Esophagus muscularis mucosa (tissue), 4 donors: ENCODE data around the gene ADAMTS7. TPM values are rescaled to one million over a fixed set of nuclear protein-coding genes. Genes with fewer than 3 reads are reported as not detected.
A peak's percentile ranks its signal among the peaks of the same experiment; 100 is the strongest.
"Not testable (repeated sequence)": the region's sequence is repeated elsewhere in the genome, so short reads cannot be mapped to it uniquely, and the experiment has no call there.

Experiments used
- DNase-seq: peaks from one replicate; pipeline ENCODE4 v3.0.0-alpha.2; 2017; ENCODE audit errors: extremely low spot score
- H3K27ac ChIP-seq, 4 donors: fragments of 200-600 bp; sonication (generic); replicated peaks in 1 of 4; 1 replicate in 3 of 4; 2 replicates in 1 of 4; pipeline ENCODE4 v1.5.1; 2016 to 2019; ENCODE audit warnings: mild to moderate bottlenecking in 1 of 4
- H3K27me3 ChIP-seq, 4 donors: fragments of 200-600 bp; sonication (generic); one replicate each; pipeline versions ENCODE4 v1.5.1 to v1.6.0; 2016 to 2019
- H3K36me3 ChIP-seq, 4 donors: fragments of 200-600 bp; sonication (generic); one replicate each; pipeline ENCODE4 v1.5.1; 2016 to 2019
- H3K4me1 ChIP-seq, 4 donors: fragments of 200-600 bp; sonication (generic); one replicate each; pipeline ENCODE4 v1.5.1; 2016 to 2019
- H3K4me3 ChIP-seq, 4 donors: fragments of 200-600 bp; sonication (generic); 1 replicate in 2 of 4; 2 replicates in 2 of 4; pipeline ENCODE4 v1.5.1; 2016 to 2019; ENCODE audit warnings: mild to moderate bottlenecking in 4 of 4, moderate library complexity in 1 of 4
- H3K9me3 ChIP-seq, 4 donors: fragments of 200-600 bp; sonication (generic); 1 replicate in 3 of 4; 2 replicates in 1 of 4; pipeline ENCODE4 v1.5.1; 2016 to 2019
- EP300 ChIP-seq: sonication (generic); formaldehyde crosslinking; IDR thresholded peaks from one replicate; pipeline ENCODE4 v1.6.1; 2017; ENCODE audit warnings: antibody characterized with exemption
- POLR2A ChIP-seq: fragments of 450-650 bp; IDR thresholded peaks from one replicate; pipeline ENCODE4 v1.6.1; 2017; ENCODE audit warnings: antibody characterized with exemption, moderate library complexity, mild to moderate bottlenecking, low read depth
- POLR2AphosphoS5 ChIP-seq, 2 donors: sonication (generic); formaldehyde crosslinking; IDR thresholded peaks; one replicate each; pipeline ENCODE4 v1.6.1; 2017; ENCODE audit warnings: antibody characterized with exemption in 2 of 2
- WGBS: methylation state at CpG from one replicate; pipeline ENCODE4 v1.1.5; 2018; 5-methylcytosine and 5-hydroxymethylcytosine counted together
- intact Hi-C: fragments of 100-400 bp; cut with DNase I; formaldehyde crosslinking; loops from one replicate; pipeline ENCODE4 v1.15.1; 2023
- total RNA-seq, 4 donors: library from RNA; depleted of rRNA; stranded (reverse); fragments of >200 nt; gene quantifications; one replicate each; pipeline versions ENCODE4 v1.1.0 to v1.2.1, GENCODE V29; 2016
- TF ChIP-seq, protein P1 (sequence below), 3 experiments: fragments of 200-600 bp in 2 of 3; fragments of 450-650 bp in 1 of 3; sonication (generic) in 2 of 3; IDR thresholded peaks; one replicate each; pipeline ENCODE4 v1.5.1; 2017 to 2019; ENCODE audit warnings: antibody characterized with exemption in 3 of 3, mild to moderate bottlenecking in 2 of 3, moderate library complexity in 1 of 3

Gene ADAMTS7
- total RNA-seq, 4 donors from 2014 or later: 2.0 to 4.6 (median 2.3) TPM

- H3K27me3 ChIP-seq, H3K27ac ChIP-seq, H3K36me3 ChIP-seq, DNase-seq, intact Hi-C loops, H3K9me3 ChIP-seq, H3K4me3 ChIP-seq: not testable (repeated sequence)
- WGBS: no CpG with 5 or more reads among the region's 9 CpGs
- peaks cover 29 to 44% (median 42%) of the 10 kb centered on the region in 4 donors for H3K4me1 ChIP-seq
- peak in 1 of 2 donors; percentile 8 for TF ChIP-seq POLR2AphosphoS5 (IDR thresholded peaks at IDR 0.05)
These were observed 49.8 kb downstream of the ADAMTS7 start for GRCh38 chr15:78761475-78761874.

DNA sequence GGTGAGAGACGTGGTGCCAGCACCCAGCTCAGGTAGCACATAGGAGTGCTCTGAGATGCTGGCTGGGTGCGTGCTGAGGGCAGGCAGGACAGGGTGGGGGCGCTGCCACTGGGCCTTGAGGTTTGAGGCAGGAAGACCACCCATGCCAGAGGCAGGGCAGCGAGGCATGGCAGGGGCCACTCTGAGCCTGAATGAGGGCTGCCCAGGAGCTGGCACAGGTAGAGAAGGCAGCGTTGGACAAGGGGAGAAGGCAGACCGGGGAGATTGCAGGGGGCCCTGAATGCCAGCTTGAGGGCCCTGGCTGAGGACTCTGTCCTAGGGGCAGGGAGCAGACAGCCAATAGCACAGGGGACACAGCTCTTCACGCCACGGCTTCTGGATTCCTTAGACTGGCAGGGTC, 50.2 kb downstream of the ADAMTS7 start:
- TF ChIP-seq POLR2A: no peak
- TF ChIP-seq POLR2AphosphoS5 (IDR thresholded peaks at IDR 0.05): no peak
- TF ChIP-seq, protein P1, sequence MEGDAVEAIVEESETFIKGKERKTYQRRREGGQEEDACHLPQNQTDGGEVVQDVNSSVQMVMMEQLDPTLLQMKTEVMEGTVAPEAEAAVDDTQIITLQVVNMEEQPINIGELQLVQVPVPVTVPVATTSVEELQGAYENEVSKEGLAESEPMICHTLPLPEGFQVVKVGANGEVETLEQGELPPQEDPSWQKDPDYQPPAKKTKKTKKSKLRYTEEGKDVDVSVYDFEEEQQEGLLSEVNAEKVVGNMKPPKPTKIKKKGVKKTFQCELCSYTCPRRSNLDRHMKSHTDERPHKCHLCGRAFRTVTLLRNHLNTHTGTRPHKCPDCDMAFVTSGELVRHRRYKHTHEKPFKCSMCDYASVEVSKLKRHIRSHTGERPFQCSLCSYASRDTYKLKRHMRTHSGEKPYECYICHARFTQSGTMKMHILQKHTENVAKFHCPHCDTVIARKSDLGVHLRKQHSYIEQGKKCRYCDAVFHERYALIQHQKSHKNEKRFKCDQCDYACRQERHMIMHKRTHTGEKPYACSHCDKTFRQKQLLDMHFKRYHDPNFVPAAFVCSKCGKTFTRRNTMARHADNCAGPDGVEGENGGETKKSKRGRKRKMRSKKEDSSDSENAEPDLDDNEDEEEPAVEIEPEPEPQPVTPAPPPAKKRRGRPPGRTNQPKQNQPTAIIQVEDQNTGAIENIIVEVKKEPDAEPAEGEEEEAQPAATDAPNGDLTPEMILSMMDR (IDR thresholded peaks at IDR 0.05): no peak
- TF ChIP-seq EP300: no peak
- Histone ChIP-seq H3K36me3 (no peaks in the 10 kb centered on the region), H3K4me3 (no peak overlapping the region), H3K4me1 (peaks cover 33 to 48% (median 47%) of the 10 kb centered on the region in 4 donors), H3K27ac (peak overlapping the region in 1 of 4 donors; percentile 44), H3K9me3 (no peaks in the 10 kb centered on the region), H3K27me3 (no peaks in the 10 kb centered on the region)
- WGBS: 100% methylated on average over 1 of the region's 8 CpGs
- intact Hi-C loops: no loop called here
- no peak for DNase-seq

- H3K27me3 ChIP-seq, DNase-seq, intact Hi-C loops, H3K36me3 ChIP-seq, H3K4me3 ChIP-seq, H3K9me3 ChIP-seq: not testable (repeated sequence)
- peak overlapping the region; percentile 38 to 66 (median 60) for H3K27ac ChIP-seq
- WGBS: 38% methylated on average over 3 of the region's 13 CpGs
- H3K4me1 ChIP-seq: peaks cover 33 to 52% (median 49%) of the 10 kb centered on the region in 4 donors
These were observed 51.0 kb downstream of the ADAMTS7 start for GRCh38 chr15:78760091-78760882.

DNA sequence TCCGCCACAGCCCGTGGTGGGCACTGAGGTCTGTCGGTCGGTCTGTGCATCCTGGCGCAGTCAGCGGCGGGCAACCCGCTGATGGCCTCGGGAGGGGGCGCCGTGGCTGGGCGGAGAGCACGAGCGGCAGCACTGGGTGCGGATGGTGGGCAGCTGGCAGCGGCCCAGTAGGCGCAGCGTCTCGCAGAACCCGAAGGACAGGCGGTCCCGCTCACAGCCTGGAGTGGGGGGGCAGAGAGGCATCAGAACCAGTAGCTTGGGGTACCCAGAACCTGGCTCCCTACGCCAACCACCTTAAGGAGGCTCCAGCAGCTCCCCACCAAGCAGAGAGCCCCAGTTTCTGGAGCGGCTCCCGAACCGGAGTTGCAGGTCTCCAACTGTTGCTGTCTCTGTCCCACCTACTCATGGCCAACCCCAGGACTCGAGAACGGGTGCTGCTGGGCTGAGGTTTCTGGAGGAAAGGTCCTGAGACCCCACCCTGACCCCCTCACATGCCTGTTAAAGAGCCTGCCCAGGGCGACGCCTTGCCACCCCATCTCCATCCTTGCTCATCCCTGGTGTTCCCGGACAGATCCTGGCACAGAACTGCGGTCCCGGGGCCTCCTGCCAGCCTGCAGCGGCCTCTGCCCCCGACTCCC, 51.8 kb downstream of the ADAMTS7 start:
- DNase-seq, H3K36me3 ChIP-seq, intact Hi-C loops, H3K4me3 ChIP-seq, H3K9me3 ChIP-seq, H3K27me3 ChIP-seq: not testable (repeated sequence)
- Histone ChIP-seq H3K4me1 (peaks cover 33 to 57% (median 49%) of the 10 kb centered on the region in 4 donors), H3K27ac (peak overlapping the region; percentile 38 to 66 (median 60))
- 84% methylated on average over 29 of the region's 35 CpGs for WGBS

GRCh38 chr15:78758486-78759200, 52.6 kb downstream of the ADAMTS7 start:
- H3K27ac ChIP-seq, H3K4me3 ChIP-seq, DNase-seq, H3K27me3 ChIP-seq, H3K9me3 ChIP-seq, H3K36me3 ChIP-seq, intact Hi-C loops: not testable (repeated sequence)
- WGBS: 88% methylated on average over 8 of the region's 11 CpGs
- peaks cover 33 to 57% (median 49%) of the 10 kb centered on the region in 4 donors for H3K4me1 ChIP-seq

GRCh38 chr15:78758084-78758483, 53.2 kb downstream of the ADAMTS7 start:
- intact Hi-C loops, H3K9me3 ChIP-seq: not testable (repeated sequence)

DNA sequence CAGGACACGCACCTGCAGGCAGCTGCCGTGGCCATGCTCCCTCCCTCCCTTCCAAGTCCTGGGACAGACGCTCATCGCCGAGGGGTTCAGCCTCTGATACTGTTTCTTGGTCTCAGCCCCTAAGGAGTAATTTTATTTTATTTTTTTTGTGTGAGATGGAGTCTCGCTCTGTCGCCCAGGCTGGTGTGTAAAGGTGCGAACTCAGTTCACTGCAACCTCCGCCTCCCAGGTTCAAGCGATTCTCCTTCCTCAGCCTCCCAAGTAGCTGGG, 53.7 kb downstream of the ADAMTS7 start:
- H3K4me1 ChIP-seq: peaks cover 33 to 61% (median 49%) of the 10 kb centered on the region in 4 donors
- intact Hi-C loops: no loop called here
- 95% methylated on average over 6 of the region's 10 CpGs for WGBS
- DNase-seq: no peak
- TF ChIP-seq POLR2A (no peak), EP300 (no peak), POLR2AphosphoS5 (IDR thresholded peaks at IDR 0.05) (no peak)
- TF ChIP-seq, protein P1 (IDR thresholded peaks at IDR 0.05): no peak
- no peaks in the 10 kb centered on the region for H3K9me3 ChIP-seq
- no peaks in the 10 kb centered on the region for H3K36me3 ChIP-seq
- peak overlapping the region in 2 of 4 donors; percentile 20 to 31 for H3K27ac ChIP-seq
- no peaks in the 10 kb centered on the region for H3K27me3 ChIP-seq
- H3K4me3 ChIP-seq: no peak overlapping the region

More at GRCh38 chr15:78758084-78758483, 53.2 kb downstream of the ADAMTS7 start:
- not testable (repeated sequence) for H3K27ac ChIP-seq, DNase-seq, H3K4me3 ChIP-seq, H3K36me3 ChIP-seq, H3K27me3 ChIP-seq
- H3K4me1 ChIP-seq: peaks cover 33 to 57% (median 49%) of the 10 kb centered on the region in 4 donors
- 100% methylated on average over 2 of the region's 8 CpGs for WGBS

DNA sequence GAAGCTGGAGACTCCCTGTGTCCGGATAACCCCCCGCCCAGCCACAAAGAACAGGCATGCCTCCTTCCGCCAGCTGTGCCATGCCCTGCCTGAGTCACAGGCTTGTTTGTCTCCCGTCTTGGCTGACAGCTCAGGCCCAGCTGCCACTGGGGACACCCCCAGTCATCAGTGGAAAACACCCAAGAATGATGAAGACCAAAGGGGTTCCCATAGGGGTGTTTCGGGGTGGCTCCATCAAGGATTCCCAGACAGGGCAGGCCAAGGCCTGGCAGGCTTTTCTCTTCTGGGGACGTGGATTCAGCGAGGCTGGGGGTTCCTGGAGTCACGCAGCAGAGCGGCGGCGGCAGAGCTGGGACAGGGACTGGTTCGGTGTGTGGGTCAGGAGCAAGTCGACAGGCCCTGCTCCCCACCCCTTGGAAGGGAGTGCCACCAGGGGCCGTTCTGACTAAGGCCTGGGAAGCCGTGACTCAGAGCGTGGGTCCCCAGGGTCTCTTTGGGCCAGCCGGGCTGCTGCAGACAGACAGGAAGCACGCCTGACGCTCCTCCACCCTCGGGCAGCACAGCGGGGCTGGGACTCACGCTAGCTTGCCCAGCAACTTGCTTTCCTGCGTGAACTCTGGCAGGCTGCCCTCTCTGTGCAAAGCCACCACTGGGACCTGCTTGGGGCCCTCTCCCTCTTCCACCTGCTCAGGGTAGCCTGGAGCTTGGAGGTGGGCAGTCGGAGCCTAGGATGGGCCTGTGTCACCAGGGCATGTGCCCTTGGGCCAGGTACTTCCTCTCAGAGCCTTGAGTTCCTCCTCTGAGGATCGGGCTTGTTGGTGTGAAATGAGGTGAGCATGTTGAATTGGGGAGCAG, 54.3 kb downstream of the ADAMTS7 start:
- H3K36me3 ChIP-seq, H3K27me3 ChIP-seq, H3K4me3 ChIP-seq, DNase-seq, H3K9me3 ChIP-seq, intact Hi-C loops: not testable (repeated sequence)
- Histone ChIP-seq H3K27ac (peak overlapping the region; percentile 1 to 63 (median 30)), H3K4me1 (peaks cover 33 to 57% (median 47%) of the 10 kb centered on the region in 4 donors)
- WGBS: 77% methylated on average over 11 of the region's 25 CpGs
